ENCODE data around the gene FRG2. TPM values are rescaled to one million over a fixed set of nuclear protein-coding genes. Genes with fewer than 3 reads are reported as not detected.
"Not testable (repeated sequence)": the region's sequence is repeated elsewhere in the genome, so short reads cannot be mapped to it uniquely, and the experiment has no call there.

FRG2 gene
- total and polyA plus RNA-seq, 2 experiments from 2014 or later: 0.14 TPM; not detected in 1

GRCh38 chr4:189981970-189982369 lies 45.1 kb downstream of the FRG2 start:
- H3F3A ChIP-seq (ENCODE audit: insufficient read depth): no peaks in the 10 kb centered on the region
- H3K79me2 ChIP-seq (ENCODE audit: insufficient read depth): no peaks in the 10 kb centered on the region
- no peak overlapping the region for H3K27ac ChIP-seq
- H3K4me1 ChIP-seq (ENCODE audit: insufficient read depth): no peaks in the 10 kb centered on the region
- H4K20me1 ChIP-seq (ENCODE audit: insufficient read depth): no peaks in the 10 kb centered on the region
- H3K36me3 ChIP-seq (ENCODE audit: low read depth): no peaks in the 10 kb centered on the region
- WGBS, 2 experiments (ENCODE audit: low coverage in 1 of 2, low lambda C conversion rate in 2 of 2, missing lambda C conversion rate in 2 of 2): 37 to 42% methylated on average over 7 to 8 of the region's 8 CpGs
- H3K9ac ChIP-seq: no peak overlapping the region
- TF ChIP-seq EZH2phosphoT487 (IDR thresholded peaks at IDR 0.05; ENCODE audit: insufficient read depth, low read depth): no peak
- TF ChIP-seq EZH2 (IDR thresholded peaks at IDR 0.05; ENCODE audit: insufficient read depth, poor library complexity, severe bottlenecking): no peak
- in situ Hi-C loops (cut with MboI): no loop called here
- no peak for DNase-seq
- no peaks in the 10 kb centered on the region for H3K9me3 ChIP-seq (ENCODE audit: low read depth)
- no peaks in the 10 kb centered on the region for H3K9me2 ChIP-seq (ENCODE audit: insufficient read depth)
- H3K4me3 ChIP-seq: no peak overlapping the region
- no peaks in the 10 kb centered on the region for H3K27me3 ChIP-seq (replicated peaks; ENCODE audit: insufficient read depth)
- H2AFZ ChIP-seq: no peak overlapping the region
- H3K4me2 ChIP-seq (ENCODE audit: unreplicated experiment): no peak overlapping the region

DNA sequence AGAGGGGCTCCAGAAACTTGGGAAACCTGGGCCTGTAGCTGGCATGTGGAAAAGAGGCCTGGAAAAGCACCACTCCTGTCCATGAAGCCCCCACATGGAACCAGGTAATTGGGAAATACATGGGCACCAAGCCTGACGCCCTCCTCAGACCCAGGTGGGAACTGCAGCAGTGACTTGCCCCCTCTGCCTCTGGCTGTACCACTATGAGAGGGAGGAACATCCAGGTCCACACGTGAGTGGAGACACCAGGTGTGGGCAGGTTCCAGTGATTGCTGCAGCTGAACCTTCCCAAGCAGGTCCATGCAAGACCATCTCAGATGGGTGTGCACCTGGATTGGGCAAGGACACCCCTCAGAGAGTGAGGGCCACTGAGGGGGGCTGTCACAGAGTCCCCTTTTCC lies 46.8 kb downstream of the FRG2 start:
- H3K9me3 ChIP-seq (ENCODE audit: low read depth); H3K27ac ChIP-seq; H3K27me3 ChIP-seq (replicated peaks; ENCODE audit: insufficient read depth); H3K9me2 ChIP-seq (ENCODE audit: insufficient read depth); H3K79me2 ChIP-seq (ENCODE audit: insufficient read depth); H3K4me1 ChIP-seq (ENCODE audit: insufficient read depth); H2AFZ ChIP-seq; H3F3A ChIP-seq (ENCODE audit: insufficient read depth); H4K20me1 ChIP-seq (ENCODE audit: insufficient read depth); H3K4me3 ChIP-seq; H3K9ac ChIP-seq; H3K36me3 ChIP-seq (ENCODE audit: low read depth); in situ Hi-C loops (cut with MboI); H3K4me2 ChIP-seq (ENCODE audit: unreplicated experiment); DNase-seq: not testable (repeated sequence)
- WGBS, 2 experiments (ENCODE audit: low coverage in 1 of 2, low lambda C conversion rate in 2 of 2, missing lambda C conversion rate in 2 of 2): 28 to 30% methylated on average over 2 of the region's 2 CpGs

- DNase-seq: no peak
- TF ChIP-seq EZH2phosphoT487 (IDR thresholded peaks at IDR 0.05; ENCODE audit: insufficient read depth, low read depth): no peak
- no peak for TF ChIP-seq EZH2 (IDR thresholded peaks at IDR 0.05; ENCODE audit: insufficient read depth, poor library complexity, severe bottlenecking)
- no peaks in the 10 kb centered on the region for H3K9me3 ChIP-seq (ENCODE audit: low read depth)
- no peaks in the 10 kb centered on the region for H3K9me2 ChIP-seq (ENCODE audit: insufficient read depth)
- H3K4me2 ChIP-seq (ENCODE audit: unreplicated experiment): no peak overlapping the region
- H3K9ac ChIP-seq: no peak overlapping the region
- no peak overlapping the region for H2AFZ ChIP-seq
- H3K4me1 ChIP-seq (ENCODE audit: insufficient read depth): no peaks in the 10 kb centered on the region
- H3K36me3 ChIP-seq (ENCODE audit: low read depth): no peaks in the 10 kb centered on the region
- no peak overlapping the region for H3K27ac ChIP-seq
- H3K79me2 ChIP-seq (ENCODE audit: insufficient read depth): no peaks in the 10 kb centered on the region
- no peaks in the 10 kb centered on the region for H3F3A ChIP-seq (ENCODE audit: insufficient read depth)
- no peak overlapping the region for H3K4me3 ChIP-seq
- WGBS, 2 experiments (ENCODE audit: low coverage in 1 of 2, low lambda C conversion rate in 2 of 2, missing lambda C conversion rate in 2 of 2): 10 to 12% methylated on average over 10 of the region's 10 CpGs
- in situ Hi-C loops (cut with MboI): no loop called here
- H4K20me1 ChIP-seq (ENCODE audit: insufficient read depth): no peaks in the 10 kb centered on the region
- no peaks in the 10 kb centered on the region for H3K27me3 ChIP-seq (replicated peaks; ENCODE audit: insufficient read depth)
These were observed 47.6 kb downstream of the FRG2 start for GRCh38 chr4:189979196-189980047.

Small RNA genes lying within 50 kb of the gene (small RNA-seq; reads per million reads assigned to genes)
- gene RNA5SP174 (ENCODE audit: low read depth, low replicate concordance): not detected
- 0.25 reads per million for gene RNA5SP175 (ENCODE audit: low read depth, low replicate concordance)

Other genes with a start within 250 kb of the FRG2 start
- gene FRG1, start 86.4 kb downstream of the FRG2 start, total RNA-seq (2014; rRNA removed; shearing (Covaris generic)): 28.6 and 29.7 TPM in 2 replicates
- 35.9 and 43.6 TPM in 2 replicates for gene FRG1, start 86.4 kb downstream of the FRG2 start, polyA plus RNA-seq (2016; fragmentation: Nextera tagmentation; extraction: Ambion mirVana)
- not detected in 2 replicates for gene DBET, start 37.2 kb upstream of the FRG2 start, total RNA-seq (2014; rRNA removed; shearing (Covaris generic))
- gene DBET, start 37.2 kb upstream of the FRG2 start, polyA plus RNA-seq (2016; fragmentation: Nextera tagmentation; extraction: Ambion mirVana): not detected in 2 replicates
- not detected in 2 replicates for gene DUX4, start 146.5 kb upstream of the FRG2 start, total RNA-seq (2014; rRNA removed; shearing (Covaris generic))
- gene DUX4, start 146.5 kb upstream of the FRG2 start, polyA plus RNA-seq (2016; fragmentation: Nextera tagmentation; extraction: Ambion mirVana): not detected in 2 replicates